ENCODE data around the gene MAP6D1.

DNA sequence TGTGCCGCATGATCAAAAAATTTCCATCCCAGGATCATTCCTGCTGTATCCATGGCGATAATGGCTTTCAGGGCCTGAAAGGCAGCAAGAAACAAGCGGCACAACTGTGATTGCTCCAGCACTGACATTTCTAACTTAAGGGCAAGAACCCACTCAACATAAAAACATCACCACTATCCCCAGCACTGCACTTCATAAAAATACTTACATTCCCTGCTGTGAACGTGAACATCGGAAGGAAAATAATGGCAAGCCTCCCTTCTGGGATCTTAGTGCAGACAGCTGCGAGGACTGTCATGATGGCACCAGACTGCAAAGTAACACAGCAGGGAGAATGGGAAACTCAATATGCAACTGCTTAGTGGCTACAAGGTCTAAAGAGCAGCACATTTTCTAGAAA lies 8.1 kb upstream of the MAP6D1 start:
- TF ChIP-seq, protein P1, sequence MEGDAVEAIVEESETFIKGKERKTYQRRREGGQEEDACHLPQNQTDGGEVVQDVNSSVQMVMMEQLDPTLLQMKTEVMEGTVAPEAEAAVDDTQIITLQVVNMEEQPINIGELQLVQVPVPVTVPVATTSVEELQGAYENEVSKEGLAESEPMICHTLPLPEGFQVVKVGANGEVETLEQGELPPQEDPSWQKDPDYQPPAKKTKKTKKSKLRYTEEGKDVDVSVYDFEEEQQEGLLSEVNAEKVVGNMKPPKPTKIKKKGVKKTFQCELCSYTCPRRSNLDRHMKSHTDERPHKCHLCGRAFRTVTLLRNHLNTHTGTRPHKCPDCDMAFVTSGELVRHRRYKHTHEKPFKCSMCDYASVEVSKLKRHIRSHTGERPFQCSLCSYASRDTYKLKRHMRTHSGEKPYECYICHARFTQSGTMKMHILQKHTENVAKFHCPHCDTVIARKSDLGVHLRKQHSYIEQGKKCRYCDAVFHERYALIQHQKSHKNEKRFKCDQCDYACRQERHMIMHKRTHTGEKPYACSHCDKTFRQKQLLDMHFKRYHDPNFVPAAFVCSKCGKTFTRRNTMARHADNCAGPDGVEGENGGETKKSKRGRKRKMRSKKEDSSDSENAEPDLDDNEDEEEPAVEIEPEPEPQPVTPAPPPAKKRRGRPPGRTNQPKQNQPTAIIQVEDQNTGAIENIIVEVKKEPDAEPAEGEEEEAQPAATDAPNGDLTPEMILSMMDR (conservative IDR thresholded peaks at IDR 0.05; ENCODE audit: low read length): no peak
- TF ChIP-seq EZH2phosphoT487 (IDR thresholded peaks at IDR 0.05; ENCODE audit: borderline replicate concordance): no peak

All from Loucy (cell line).